Gastroesophageal sphincter (tissue), 4 donors: ENCODE results near the gene ANKS4B. TPM values are rescaled to one million over a fixed set of nuclear protein-coding genes. Genes with fewer than 3 reads are reported as not detected.

ENCODE experiments used
- ATAC-seq: fragments of 150-250 bp; one replicate; pipeline ENCODE4 v1.9.1; 2016; ENCODE audit warnings: mild to moderate bottlenecking, moderate library complexity
- H3K27ac ChIP-seq, 4 donors: fragments of 200-600 bp; sonication (generic) in 3 of 4; 1 replicate in 3 of 4; 2 replicates in 1 of 4; pipeline ENCODE4 v1.5.1; 2016 to 2019
- H3K27me3 ChIP-seq: fragments of 200-600 bp; sonication (generic); one replicate; pipeline ENCODE4 v1.5.1; 2019
- H3K36me3 ChIP-seq, 2 donors: fragments of 200-600 bp; sonication (generic); one replicate each; pipeline ENCODE4 v1.5.1; 2019; ENCODE audit warnings: control low read depth in 1 of 2
- H3K4me1 ChIP-seq, 3 donors: fragments of 200-600 bp; sonication (generic); 1 replicate in 2 of 3; 2 replicates in 1 of 3; pipeline ENCODE4 v1.5.1; 2016 to 2019; ENCODE audit warnings: control low read depth in 2 of 3
- H3K4me3 ChIP-seq, 2 donors: fragments of 200-600 bp; sonication (generic); one replicate each; pipeline ENCODE4 v1.5.1; 2019; ENCODE audit warnings: mild to moderate bottlenecking in 1 of 2, moderate library complexity in 1 of 2
- H3K9me3 ChIP-seq, 3 donors: fragments of 200-600 bp; sonication (generic); one replicate each; pipeline ENCODE4 v1.5.1; 2017 to 2019; ENCODE audit warnings: control low read depth in 2 of 3
- CTCF ChIP-seq, 4 experiments: fragments of 200-600 bp in 2 of 4; fragments of 450-650 bp in 2 of 4; sonication (generic) in 1 of 4; IDR thresholded peaks; one replicate each; pipeline ENCODE4 v1.5.1; 2017 to 2019; ENCODE audit warnings: antibody characterized with exemption in 4 of 4, mild to moderate bottlenecking in 2 of 4, moderate library complexity in 2 of 4
- EP300 ChIP-seq: sonication (generic); formaldehyde crosslinking; IDR thresholded peaks from one replicate; pipeline ENCODE4 v1.6.1; 2017; ENCODE audit warnings: antibody characterized with exemption, mild to moderate bottlenecking
- POLR2A ChIP-seq, 2 donors: fragments of 450-650 bp; IDR thresholded peaks; one replicate each; pipeline ENCODE4 v1.6.1; 2017; ENCODE audit warnings: antibody characterized with exemption in 2 of 2, mild to moderate bottlenecking in 2 of 2, moderate library complexity in 1 of 2
- POLR2AphosphoS5 ChIP-seq: sonication (generic); formaldehyde crosslinking; IDR thresholded peaks from one replicate; pipeline ENCODE4 v1.6.1; 2017; ENCODE audit warnings: antibody characterized with exemption
- WGBS, 2 donors: methylation state at CpG; one replicate each; pipeline ENCODE4 v1.1.5; 2018; ENCODE audit warnings: low coverage in 1 of 2; 5-methylcytosine and 5-hydroxymethylcytosine counted together
- total RNA-seq, 4 donors: library from RNA; depleted of rRNA; stranded (reverse); fragments of >200 nt; gene quantifications; one replicate each; pipeline ENCODE4 v1.1.0, GENCODE V29; 2016

The ANKS4B gene
- total RNA-seq, 4 donors from 2014 or later, result not detected

- ATAC-seq, result no peak
- TF ChIP-seq POLR2A (IDR thresholded peaks at IDR 0.05) (no peak), POLR2AphosphoS5 (no peak), CTCF (IDR thresholded peaks at IDR 0.05) (no peak), EP300 (no peak)
- Histone ChIP-seq H3K4me3 (no peak overlapping the region), H3K9me3 (no peaks in the 10 kb centered on the region), H3K36me3 (no peaks in the 10 kb centered on the region), H3K27ac (no peak overlapping the region), H3K27me3 (no peaks in the 10 kb centered on the region), H3K4me1 (no peaks in the 10 kb centered on the region)
- WGBS, 2 donors, result 80 to 100% methylated on average over 1 to 4 of the region's 4 CpGs
Observed at GRCh38 chr16:21257284-21257683, 23.8 kb downstream of the ANKS4B start.

- H3K9me3 ChIP-seq, result no peaks in the 10 kb centered on the region
- no peak for TF ChIP-seq POLR2AphosphoS5
- no peak for TF ChIP-seq EP300
- no peak for TF ChIP-seq CTCF (IDR thresholded peaks at IDR 0.05)
- TF ChIP-seq POLR2A (IDR thresholded peaks at IDR 0.05), result no peak
- WGBS, 2 donors, result 84 to 88% methylated on average over 1 to 6 of the region's 9 CpGs
- H3K36me3 ChIP-seq, result no peaks in the 10 kb centered on the region
- H3K4me3 ChIP-seq, result no peak overlapping the region
- no peaks in the 10 kb centered on the region for H3K4me1 ChIP-seq
- no peaks in the 10 kb centered on the region for H3K27me3 ChIP-seq
- ATAC-seq, result no peak
- no peak overlapping the region for H3K27ac ChIP-seq
Observed at GRCh38 chr16:21260870-21261791, 27.6 kb downstream of the ANKS4B start.

- WGBS, 2 donors, result 76 to 81% methylated on average over 5 to 11 of the region's 12 CpGs
- H3K27ac ChIP-seq, result no peak overlapping the region
Observed at GRCh38 chr16:21262779-21263639, 29.5 kb downstream of the ANKS4B start.

GRCh38 chr16:21263640-21264570 lies 30.4 kb downstream of the ANKS4B start:
- ATAC-seq, result no peak
- no peaks in the 10 kb centered on the region for H3K27me3 ChIP-seq
- no peaks in the 10 kb centered on the region for H3K9me3 ChIP-seq
- no peaks in the 10 kb centered on the region for H3K4me1 ChIP-seq
- no peak overlapping the region for H3K4me3 ChIP-seq
- H3K27ac ChIP-seq, result no peak overlapping the region
- TF ChIP-seq CTCF (IDR thresholded peaks at IDR 0.05) (no peak), POLR2AphosphoS5 (no peak), POLR2A (IDR thresholded peaks at IDR 0.05) (no peak), EP300 (no peak)
- no peaks in the 10 kb centered on the region for H3K36me3 ChIP-seq
- WGBS, 2 donors, result 46 to 48% methylated on average over 7 to 12 of the region's 14 CpGs

More at GRCh38 chr16:21262779-21263639, 29.5 kb downstream of the ANKS4B start:
- no peak for TF ChIP-seq EP300
- TF ChIP-seq POLR2AphosphoS5, result no peak
- Histone ChIP-seq H3K27me3 (no peaks in the 10 kb centered on the region), H3K9me3 (no peaks in the 10 kb centered on the region), H3K4me3 (no peak overlapping the region), H3K36me3 (no peaks in the 10 kb centered on the region), H3K4me1 (no peaks in the 10 kb centered on the region)
- ATAC-seq, result no peak
